Measurements from ENCODE around the gene KCNIP1.

KCNIP1 gene

DNA sequence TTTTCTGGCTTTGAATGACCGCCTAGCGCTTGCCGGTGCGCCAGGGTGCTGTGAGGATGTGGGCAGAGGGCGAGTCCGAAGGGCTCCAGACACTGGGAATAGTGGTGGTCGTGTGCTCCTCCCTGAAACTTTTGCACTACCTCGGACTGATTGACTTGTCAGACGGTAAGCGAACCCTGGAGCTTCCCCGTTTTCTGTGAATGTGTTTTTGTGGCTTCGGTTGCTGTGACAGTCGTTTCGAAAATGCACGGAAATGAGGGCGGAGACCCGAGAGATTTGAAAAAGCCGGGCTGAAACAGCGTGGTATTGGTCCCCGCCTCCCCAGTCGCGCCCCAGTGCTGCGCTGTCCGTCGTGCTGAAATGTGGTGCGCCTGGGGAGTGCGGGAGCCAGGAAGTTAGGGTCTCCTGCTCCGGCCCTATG is 177.2 kb downstream of the KCNIP1 start:
- TF ChIP-seq, protein P1, sequence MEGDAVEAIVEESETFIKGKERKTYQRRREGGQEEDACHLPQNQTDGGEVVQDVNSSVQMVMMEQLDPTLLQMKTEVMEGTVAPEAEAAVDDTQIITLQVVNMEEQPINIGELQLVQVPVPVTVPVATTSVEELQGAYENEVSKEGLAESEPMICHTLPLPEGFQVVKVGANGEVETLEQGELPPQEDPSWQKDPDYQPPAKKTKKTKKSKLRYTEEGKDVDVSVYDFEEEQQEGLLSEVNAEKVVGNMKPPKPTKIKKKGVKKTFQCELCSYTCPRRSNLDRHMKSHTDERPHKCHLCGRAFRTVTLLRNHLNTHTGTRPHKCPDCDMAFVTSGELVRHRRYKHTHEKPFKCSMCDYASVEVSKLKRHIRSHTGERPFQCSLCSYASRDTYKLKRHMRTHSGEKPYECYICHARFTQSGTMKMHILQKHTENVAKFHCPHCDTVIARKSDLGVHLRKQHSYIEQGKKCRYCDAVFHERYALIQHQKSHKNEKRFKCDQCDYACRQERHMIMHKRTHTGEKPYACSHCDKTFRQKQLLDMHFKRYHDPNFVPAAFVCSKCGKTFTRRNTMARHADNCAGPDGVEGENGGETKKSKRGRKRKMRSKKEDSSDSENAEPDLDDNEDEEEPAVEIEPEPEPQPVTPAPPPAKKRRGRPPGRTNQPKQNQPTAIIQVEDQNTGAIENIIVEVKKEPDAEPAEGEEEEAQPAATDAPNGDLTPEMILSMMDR (IDR thresholded peaks at IDR 0.05; ENCODE audit: low read depth, low read length): no peak
- in situ Hi-C loops (cut with HindIII; ENCODE audit: low sequenced_read_pairs): no loop called here
- H3K4me3 ChIP-seq (ENCODE audit: low read depth, low read length): no peak overlapping the region
- DNase-seq (ENCODE audit: low read depth, low spot score): peak; percentile 43

DNA sequence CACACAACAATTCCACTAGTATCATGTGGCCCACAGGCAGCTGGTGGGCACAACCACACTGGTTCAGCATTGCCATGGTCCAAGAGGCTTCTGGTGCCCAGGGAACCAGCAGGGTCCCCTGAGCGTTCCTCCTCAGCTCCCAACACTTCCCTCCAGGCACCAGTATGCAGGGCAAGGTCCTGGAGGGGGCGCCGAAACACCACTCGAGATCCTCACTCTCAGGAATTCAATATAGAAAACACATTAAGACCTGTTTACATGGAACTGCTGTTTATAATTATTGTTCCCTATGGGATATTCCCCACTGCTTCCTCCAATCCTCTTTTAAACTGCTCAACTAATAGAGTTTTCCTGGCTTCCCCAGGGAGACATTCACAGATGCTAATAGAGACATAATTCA is 187.8 kb downstream of the KCNIP1 start:
- no peak overlapping the region for H3K4me3 ChIP-seq (ENCODE audit: low read depth, low read length)
- in situ Hi-C loops (cut with HindIII; ENCODE audit: low sequenced_read_pairs): no loop called here
- TF ChIP-seq, protein P1 (IDR thresholded peaks at IDR 0.05; ENCODE audit: low read depth, low read length): no peak
- DNase-seq (ENCODE audit: low read depth, low spot score): no peak

DNA sequence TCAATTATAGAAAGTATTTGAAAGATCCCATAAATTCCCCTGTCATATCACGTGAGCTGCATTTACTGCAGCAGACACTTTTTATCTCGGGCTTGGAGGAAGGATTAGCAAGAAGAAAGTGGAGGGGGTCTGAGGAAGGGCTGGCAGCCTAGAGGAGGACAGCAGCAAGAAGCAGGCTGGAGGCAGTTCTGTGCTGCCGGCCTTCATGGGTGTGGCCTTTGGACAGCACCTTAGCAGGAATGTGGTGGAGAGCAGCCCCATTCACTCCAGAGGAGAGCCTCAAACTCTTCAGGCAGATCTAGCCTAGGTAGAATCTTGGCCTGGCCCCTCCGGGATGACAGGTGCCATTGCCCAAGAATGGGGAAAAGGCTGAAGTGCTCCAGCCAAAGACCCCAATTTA is 189.9 kb downstream of the KCNIP1 start:
- no peak overlapping the region for H3K4me3 ChIP-seq (ENCODE audit: low read depth, low read length)
- TF ChIP-seq, protein P1 (IDR thresholded peaks at IDR 0.05; ENCODE audit: low read depth, low read length): no peak
- no peak for DNase-seq (ENCODE audit: low read depth, low spot score)
- in situ Hi-C loops (cut with HindIII; ENCODE audit: low sequenced_read_pairs): no loop called here

DNA sequence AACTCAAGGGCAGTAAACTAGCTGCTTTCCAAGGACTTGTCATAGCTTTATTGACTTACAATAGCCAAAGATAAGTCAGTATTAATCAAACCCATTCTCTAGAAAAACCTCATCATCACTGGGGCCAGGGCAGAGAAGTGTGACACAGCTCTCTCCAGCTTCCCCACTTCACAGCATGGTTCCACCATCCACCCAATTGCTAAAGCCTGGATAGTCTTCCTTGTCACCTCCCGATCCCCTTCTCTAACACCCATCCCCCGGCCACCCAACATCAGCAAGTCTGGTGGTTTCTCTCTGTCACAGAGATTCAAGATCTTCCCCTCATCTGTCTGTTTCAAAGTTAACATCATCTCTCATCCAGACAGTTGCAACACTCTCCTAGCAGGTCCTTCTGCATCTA is 191.1 kb downstream of the KCNIP1 start:
- in situ Hi-C loops (cut with HindIII; ENCODE audit: low sequenced_read_pairs): no loop called here
- no peak for DNase-seq (ENCODE audit: low read depth, low spot score)
- H3K4me3 ChIP-seq (ENCODE audit: low read depth, low read length): no peak overlapping the region
- TF ChIP-seq, protein P1 (IDR thresholded peaks at IDR 0.05; ENCODE audit: low read depth, low read length): no peak

DNA sequence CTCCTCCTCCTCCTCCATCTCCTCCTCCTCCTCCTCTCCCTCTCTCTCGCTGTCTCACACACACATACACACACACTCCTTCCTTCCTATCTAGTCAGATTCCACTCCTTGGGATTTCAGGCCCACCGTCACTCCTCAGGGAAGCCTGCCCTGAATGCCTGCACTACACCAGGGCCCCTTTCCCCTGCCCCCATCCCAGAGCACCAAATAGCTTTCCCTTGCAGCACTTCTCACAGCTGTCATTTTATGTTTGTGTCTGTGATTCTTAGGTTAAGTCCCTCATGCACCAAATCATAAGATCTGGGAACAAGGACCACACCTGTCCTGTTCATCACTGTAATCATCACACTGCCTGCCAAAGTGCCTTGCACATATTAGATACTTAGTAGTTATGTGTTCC is 193.2 kb downstream of the KCNIP1 start:
- no peak for DNase-seq (ENCODE audit: low read depth, low spot score)
- H3K4me3 ChIP-seq (ENCODE audit: low read depth, low read length): no peak overlapping the region
- TF ChIP-seq, protein P1 (IDR thresholded peaks at IDR 0.05; ENCODE audit: low read depth, low read length): no peak
- in situ Hi-C loops (cut with HindIII; ENCODE audit: low sequenced_read_pairs): no loop called here

DNA sequence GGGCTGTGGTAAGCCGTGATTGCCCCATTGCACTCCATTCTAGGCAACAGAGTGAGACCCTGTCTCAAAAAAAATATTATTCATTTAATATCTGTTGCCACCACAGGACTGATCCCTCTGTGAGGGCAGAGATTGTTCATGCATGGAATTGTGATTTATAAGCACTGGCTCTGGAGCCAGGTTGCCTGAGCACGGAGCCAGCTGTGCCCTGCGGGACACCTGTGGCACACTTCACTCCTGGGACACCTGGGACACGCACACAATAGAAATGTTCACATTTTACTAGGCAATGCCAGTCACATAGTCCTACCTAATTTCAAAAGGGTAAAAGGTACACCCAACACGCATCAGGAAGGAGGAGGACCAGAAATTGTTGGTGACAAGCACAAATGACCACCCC is 196.7 kb downstream of the KCNIP1 start:
- no peak overlapping the region for H3K4me3 ChIP-seq (ENCODE audit: low read depth, low read length)
- DNase-seq (ENCODE audit: low read depth, low spot score): no peak
- TF ChIP-seq, protein P1 (IDR thresholded peaks at IDR 0.05; ENCODE audit: low read depth, low read length): no peak
- in situ Hi-C loops (cut with HindIII; ENCODE audit: low sequenced_read_pairs): no loop called here

DNA sequence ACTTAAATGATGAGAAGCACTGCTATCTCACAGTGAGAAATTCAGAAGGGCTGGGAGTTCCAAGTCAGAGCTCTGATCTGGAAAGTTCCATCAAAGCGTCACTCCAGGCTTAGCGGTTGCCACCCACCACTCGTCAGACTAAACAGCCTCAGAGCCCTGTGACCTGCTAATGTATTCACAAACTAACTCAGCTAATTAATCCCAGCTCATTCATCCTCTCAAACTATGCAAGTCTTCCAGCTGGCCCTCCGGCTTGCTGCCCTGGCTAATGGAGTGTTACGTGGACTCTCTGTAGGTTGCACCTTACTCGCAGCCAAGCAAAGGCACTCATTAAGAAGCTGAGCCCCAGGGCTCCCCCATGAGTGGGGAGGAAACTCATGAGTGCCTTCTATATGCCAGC is 197.5 kb downstream of the KCNIP1 start:
- no peak overlapping the region for H3K4me3 ChIP-seq (ENCODE audit: low read depth, low read length)
- TF ChIP-seq, protein P1 (IDR thresholded peaks at IDR 0.05; ENCODE audit: low read depth, low read length): no peak
- no peak for DNase-seq (ENCODE audit: low read depth, low spot score)
- in situ Hi-C loops (cut with HindIII; ENCODE audit: low sequenced_read_pairs): no loop called here
